GM18519 (cell line): ENCODE results near the gene ZC3H10.
"Not testable (repeated sequence)": the region's sequence is repeated elsewhere in the genome, so short reads cannot be mapped to it uniquely, and the experiment has no call there.

Source experiments
- ATAC-seq: cut with Tn5 transposase; IDR thresholded peaks from one replicate; pipeline ENCODE4 v1.9.1; 2021; ENCODE audit warnings: mild to moderate bottlenecking, moderate library complexity; ENCODE audit not compliant: unreplicated experiment, low FRiP score

Gene ZC3H10

DNA sequence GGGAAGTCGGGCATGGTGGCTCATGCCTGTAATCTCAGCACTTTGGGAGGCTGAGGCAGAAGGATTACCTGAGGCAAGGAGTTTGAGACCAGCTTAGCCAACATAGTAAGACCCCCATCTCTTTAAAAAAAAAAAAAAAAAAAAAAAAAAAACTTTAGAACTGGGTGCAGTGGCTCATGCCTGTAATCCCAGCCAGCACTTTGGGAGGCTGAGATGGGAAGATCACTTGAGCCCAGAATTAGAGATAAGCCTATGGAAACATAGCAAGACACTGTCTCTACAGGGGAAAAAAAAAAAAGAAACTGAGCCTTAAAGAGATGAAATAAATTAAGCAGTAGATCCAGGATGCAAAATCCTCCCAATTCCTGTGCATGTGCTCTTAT, 15.4 kb upstream of the ZC3H10 start:
- no peak for ATAC-seq

DNA sequence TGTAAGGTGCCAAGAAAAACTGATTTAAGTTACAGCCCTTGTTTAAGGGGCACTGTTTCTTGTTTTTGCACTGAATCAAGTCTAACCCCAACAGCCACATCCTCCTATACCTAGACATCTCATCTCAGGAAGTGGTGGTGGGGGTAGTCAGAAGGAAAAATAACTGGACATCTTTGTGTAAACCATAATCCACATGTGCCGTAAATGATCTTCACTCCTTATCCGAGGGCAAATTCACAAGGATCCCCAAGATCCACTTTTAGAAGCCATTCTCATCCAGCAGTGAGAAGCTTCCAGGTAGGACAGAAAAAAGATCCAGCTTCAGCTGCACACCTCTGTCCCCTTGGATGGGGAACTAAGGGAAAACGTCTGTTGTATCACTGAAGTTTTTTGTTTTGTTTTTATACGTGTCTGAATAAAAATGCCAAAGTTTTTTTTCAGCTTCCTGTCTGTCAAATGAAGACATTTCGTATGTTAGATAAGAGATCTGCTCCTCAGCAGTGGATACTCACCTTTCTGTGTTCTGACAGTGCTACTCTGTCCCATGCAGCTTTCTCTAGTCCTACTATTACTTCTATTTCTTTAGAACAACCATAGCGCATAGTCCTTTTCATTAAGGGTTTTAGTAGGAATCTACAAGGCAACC, 14.9 kb upstream of the ZC3H10 start:
- ATAC-seq = no peak

DNA sequence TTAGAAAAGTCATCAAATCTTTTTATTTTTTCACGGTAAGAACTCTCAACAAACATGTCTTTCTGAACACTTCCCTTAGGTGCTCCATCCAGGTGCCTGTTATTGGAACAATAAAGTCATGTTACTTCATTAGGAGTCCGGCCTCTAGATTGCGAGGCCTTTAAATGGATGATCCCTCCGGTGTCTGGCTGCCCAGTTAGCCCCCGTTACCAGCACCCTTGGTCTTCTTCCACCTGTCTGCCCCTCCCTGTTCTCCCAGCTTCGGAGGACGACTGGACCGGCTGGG, 14.3 kb upstream of the ZC3H10 start:
- no peak for ATAC-seq

DNA sequence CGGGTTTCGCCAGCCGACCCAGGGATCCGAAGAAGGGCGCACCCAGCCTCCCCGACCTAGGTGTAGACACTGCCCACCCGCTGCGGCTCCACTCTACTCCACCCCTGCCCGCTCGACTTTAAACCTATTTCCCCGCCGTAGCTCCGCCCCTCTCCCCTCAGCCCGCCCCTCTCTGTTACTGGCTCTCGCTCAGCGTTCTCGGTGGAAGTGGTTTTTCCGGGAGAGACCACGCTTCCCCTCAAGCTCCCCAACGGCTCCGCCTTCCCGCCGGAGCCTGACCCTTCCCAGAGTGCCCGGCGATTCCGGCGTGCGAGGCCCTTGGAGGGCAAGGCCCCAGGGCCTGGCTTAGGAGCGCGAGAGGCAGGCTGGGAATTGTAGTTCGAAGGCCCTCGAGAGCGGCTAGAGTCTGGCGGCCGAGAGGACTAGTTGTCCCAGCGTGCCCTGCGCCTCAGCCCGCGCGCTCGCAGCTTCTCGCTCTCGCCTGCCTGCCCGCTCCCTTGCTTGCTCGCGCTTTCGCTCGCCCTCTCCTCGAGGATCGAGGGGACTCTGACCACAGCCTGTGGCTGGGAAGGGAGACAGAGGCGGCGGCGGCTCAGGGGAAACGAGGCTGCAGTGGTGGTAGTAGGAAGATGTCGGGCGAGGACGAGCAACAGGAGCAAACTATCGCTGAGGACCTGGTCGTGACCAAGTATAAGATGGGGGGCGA, 13.8 kb upstream of the ZC3H10 start, which contains the start of gene PA2G4:
PA2G4 (plus strand) TSS at position 451 of the 706 bp plus-strand sequence; CDS start at position 630, 179 bp downstream.
- peak; percentile 88 for ATAC-seq

DNA sequence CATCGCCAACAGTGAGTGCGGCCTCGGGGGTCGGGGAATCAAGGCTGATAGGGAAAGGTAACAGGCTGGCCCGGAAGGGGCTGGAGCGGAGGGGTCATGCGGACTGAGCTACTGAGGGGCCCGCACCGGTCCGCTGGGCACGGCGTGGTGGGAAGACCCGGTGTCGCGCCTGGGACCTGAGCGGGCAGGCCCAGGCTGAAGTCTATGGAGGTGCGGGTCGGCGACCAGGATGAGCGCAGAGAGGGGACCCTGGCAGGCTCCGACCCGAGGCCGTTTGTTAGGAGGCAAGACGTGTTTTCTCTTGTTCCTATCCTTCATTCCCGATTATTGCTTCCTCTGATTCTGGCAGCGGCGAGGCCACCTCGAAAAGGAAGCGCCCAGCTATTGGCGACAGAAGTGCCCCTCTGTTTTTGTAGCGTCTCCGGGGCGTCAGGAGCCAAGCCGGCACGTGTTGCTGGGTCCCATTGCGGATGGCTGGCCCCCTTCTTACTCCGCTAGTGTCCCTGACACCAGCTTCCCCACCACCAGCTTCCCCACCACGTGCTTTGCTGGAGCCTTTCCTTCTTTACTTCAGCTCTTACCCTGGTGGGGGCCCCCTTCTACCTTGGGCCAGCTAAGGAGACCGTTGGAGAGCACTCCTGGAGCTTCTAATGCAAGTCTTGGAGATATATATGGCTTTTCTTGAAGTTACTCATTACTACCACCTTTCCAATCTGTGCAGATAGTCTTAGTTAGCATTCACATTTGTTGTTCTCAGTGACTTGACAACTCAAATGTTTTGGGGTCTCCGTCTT, 13.1 kb upstream of the ZC3H10 start:
- no peak for ATAC-seq

DNA sequence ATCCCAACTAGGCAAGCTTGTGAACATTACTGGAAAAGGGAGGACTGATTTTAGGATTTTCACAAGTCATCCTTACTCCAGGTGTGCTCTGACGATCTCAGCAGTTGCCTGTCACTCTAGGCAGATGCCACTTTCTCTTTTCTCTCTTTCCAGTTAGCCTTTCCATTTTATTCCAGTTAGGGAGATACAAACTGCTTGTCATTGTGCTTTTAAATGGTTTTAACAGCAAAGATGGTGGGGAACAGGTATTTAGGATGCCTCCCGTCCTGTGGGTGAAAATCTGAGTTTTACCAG, 12.5 kb upstream of the ZC3H10 start:
- no peak for ATAC-seq

DNA sequence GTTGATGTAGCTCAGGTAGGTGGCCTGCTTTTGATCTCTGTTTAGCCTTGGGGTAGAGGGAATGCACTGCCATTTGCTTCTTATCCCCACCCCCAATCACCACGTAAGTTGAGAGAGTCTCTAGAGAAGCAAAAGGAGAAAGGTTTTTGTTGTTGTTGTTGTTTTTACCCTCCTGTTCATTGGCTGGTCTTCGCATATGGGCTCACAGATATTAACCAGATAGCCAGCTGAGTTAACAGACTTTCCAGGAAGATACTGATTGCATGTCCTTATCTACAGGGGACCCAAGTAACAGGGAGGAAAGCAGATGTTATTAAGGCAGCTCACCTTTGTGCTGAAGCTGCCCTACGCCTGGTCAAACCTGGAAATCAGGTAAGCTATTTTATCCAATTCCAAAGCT, 10.8 kb upstream of the ZC3H10 start:
- no peak for ATAC-seq

DNA sequence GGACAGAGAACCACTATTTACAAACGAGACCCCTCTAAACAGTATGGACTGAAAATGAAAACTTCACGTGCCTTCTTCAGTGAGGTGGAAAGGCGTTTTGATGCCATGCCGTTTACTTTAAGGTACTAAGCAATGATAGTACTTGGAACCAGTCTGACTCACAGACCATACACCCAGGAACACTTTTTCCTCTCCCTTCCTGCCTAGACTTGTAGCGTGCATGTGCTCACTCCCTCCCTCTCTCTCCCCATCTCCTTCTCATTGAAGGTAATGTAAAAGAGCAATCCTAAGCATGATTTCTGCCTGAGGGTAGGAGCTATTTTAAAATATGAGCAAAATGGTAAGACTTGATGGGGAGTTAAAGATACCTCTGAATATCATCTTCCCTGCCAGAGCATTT, 7.5 kb upstream of the ZC3H10 start:
- no peak for ATAC-seq

DNA sequence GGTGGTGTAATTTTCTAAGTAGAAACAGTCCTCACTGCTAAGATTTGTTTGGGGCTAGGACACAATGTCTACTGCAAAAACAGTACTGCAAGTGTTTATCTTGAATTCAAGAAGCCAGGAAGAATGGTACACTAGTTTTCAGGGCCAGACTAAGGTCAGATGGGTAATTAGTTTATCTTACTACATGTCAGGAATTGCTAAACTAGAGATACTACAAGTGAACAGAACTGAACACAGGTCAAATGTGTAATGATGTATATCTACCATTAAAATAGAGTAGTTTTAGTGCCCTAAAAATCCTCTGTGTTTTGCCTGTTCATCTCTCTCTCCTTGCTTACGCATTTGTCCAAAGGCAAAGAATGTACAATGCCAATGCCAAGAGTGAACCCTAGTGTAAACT, 4.0 kb upstream of the ZC3H10 start:
- ATAC-seq = no peak

DNA sequence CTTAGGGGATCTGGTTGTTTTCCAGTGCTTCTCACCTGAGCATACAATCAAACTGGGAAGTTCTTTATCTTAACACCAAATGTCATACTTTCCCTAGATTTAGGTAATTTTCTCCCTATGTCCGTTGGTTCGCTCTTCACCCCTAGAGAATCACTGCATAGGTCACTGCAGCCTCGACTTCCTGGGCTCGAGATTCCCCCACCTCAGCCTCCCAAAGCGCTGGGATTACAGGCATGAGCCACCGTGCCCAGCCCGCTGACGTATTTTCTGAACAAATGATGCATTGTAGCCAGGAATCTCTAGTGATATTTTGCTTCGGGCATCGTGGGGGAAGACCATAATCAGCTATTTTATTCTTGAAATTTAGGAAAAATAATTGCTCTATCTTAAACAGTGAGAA, 2.7 kb upstream of the ZC3H10 start:
- ATAC-seq = no peak

DNA sequence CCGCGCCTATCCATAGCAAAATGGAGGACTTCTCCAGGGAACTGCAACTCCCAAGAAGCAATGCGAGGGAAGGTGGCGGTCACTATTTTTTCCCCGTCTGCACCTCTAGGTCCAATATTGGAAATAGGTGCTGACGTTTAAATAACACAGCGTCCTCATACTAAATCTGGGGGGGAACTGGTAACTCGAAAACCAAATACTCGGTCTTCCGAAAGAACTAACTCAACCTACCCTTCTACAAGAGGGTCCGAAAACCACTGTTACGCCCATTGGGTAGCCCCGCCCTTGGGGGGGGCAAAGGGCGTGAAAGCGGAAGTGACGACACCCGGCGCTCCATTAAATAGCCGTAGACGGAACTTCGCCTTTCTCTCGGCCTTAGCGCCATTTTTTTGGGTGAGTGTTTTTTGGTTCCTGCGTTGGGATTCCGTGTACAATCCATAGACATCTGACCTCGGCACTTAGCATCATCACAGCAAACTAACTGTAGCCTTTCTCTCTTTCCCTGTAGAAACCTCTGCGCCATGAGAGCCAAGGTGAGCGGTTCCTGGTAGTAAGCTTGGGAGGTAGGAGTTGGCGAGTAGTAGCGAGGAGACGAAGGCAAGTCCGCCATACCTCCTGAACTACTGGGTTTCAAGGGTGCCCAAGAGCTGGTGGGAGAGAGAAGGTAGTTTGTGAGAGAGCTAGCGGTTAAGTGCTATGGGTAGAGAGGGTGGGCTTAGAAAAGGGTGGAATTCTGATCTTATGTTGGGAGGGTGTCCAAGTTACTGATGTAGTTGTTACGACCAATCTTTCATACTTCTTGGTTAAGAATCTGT, 1.6 kb upstream of the ZC3H10 start, which contains the start of gene RPL41:
RPL41 (plus strand) TSS at position 367 of the 815 bp plus-strand sequence.
- no peak for ATAC-seq

DNA sequence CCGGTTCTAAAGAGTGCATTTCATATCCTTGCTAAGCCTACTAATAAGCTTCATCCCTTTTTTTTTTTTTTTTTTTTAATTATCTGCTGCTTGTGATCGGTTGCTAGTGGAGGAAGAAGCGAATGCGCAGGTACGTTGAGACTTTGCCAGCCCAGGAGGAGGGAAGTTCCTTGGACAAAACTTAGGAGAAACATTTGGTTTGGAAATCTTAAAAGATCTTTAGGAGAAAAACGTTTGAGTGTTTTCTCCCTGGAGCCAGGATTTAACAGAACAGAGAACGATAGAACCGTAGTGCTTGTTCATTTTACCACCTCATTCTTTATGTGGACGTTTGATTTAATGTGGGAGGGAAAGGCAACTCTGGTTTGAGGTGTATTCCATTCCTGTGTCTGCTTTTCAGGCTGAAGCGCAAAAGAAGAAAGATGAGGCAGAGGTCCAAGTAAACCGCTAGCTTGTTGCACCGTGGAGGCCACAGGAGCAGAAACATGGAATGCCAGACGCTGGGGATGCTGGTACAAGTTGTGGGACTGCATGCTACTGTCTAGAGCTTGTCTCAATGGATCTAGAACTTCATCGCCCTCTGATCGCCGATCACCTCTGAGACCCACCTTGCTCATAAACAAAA, 872 bp upstream of the ZC3H10 start:
- not testable (repeated sequence) for ATAC-seq

DNA sequence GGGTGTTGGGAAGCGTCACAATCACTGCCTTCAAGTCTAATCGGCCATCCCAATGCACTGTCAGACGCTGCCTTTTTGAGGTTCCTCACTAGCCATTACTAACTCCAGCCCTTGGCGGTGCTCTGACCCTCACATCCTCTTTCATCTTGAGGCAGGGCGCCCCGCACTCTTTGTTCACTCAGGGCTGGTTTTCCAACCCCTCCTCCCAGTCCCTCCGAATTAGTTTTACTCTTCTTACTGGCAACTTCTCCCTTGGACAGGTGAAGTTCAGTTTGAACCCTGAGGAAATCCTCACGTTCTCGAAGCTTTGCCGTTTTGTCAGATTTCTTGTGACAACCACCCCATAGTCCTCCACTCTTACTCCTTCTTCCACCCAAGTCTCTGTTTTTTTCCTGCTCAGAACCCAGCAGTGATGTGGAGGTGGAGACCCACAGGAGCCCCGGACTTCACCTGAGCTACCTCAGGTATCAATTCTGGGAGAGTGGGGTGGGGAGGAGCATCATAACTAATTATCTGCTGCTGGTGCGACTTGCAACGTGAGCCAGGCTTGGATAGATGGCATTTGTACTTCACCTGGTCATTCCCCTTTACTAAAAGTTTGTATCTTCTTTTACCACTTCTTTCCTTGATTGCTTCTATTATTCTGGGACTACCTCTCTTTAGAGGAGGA, 757 bp downstream of the ZC3H10 start:
- ATAC-seq = no peak

DNA sequence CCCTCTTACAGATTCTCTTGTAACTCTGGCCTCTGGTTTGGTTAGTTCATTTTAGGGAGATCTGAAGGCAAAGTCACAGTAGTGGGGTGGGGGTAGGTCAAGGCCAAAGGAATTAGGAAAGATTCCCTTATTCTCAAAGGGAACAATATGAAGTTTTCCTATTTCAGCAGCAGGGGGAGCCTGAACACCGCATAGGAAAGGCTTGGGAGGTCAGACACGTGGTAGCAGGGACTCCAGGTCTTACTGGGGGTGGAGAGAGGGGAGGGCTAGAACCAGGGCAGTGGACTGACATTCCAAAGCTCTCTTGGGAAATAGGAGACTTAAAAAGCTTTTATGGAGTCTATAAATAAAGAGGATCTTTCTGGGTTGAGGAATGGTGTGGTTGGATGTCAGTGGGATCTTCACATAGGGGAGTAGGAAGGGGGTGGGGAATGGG, 1.3 kb downstream of the ZC3H10 start:
- no peak for ATAC-seq

DNA sequence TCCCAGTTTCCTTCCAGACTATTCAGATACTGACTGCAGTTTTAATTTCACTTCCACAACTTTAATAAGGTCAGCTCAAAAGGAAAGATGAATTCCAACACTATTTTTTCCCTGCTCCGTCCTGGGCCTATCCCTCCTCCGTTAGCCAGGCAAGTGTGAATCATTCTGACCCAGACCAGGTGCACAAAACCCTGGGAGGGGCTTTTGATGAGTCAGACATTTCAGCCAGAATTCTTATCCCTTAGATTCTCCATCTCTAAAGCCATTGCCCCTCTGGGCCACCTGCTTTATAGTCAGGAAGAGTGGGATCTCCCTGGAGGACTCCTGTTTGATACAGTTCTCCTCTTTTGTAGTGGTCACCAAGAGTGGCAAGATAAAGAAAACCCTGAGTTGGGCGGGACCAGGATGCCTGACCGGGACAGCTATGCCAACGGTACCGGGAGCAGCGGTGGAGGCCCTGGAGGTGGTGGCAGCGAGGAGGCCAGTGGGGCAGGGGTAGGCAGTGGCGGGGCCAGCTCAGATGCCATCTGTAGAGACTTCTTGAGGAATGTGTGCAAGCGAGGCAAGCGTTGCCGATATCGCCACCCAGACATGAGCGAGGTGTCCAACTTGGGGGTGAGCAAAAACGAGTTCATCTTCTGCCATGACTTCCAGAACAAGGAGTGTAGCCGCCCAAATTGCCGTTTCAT, 2.2 kb downstream of the ZC3H10 start:
- ATAC-seq = no peak

DNA sequence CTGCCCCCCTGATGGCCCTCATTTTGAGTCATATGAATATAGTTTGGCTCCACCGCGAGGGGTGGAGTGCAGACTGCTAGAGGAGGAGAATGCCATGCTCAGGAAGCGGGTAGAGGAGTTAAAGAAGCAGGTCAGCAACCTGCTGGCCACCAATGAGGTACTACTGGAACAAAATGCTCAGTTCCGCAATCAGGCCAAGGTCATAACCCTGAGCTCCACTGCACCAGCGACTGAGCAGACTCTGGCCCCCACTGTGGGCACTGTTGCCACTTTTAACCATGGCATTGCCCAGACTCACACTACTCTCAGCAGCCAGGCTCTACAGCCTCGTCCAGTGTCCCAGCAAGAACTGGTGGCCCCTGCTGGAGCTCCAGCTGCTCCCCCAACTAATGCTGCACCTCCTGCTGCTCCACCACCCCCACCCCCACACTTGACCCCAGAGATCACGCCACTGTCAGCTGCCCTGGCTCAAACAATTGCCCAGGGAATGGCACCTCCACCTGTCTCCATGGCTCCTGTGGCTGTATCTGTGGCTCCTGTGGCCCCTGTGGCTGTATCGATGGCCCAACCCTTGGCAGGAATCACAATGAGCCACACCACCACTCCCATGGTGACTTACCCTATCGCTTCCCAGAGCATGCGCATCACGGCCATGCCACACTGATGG, 3.3 kb downstream of the ZC3H10 start:
- ATAC-seq = no peak

DNA sequence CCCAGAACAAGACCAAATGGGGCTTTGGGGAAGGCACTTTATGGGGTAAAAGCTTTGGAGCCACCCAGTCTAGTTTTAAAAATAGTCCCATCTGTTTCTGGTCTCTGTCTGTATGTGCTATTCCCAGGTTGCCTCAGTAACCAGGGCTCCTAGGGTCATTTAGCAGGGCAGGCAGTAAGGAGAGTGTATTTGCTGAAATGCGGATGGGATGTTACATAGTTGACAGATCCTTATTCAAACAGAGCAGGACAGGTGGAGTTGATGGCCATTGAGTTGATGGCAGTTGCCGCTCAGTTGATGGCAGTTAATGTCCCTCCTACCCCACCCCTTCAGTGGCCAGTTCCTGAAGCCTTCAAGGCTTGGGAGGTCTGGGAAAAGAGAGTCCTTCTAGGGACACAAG, 4.6 kb downstream of the ZC3H10 start:
- no peak for ATAC-seq

DNA sequence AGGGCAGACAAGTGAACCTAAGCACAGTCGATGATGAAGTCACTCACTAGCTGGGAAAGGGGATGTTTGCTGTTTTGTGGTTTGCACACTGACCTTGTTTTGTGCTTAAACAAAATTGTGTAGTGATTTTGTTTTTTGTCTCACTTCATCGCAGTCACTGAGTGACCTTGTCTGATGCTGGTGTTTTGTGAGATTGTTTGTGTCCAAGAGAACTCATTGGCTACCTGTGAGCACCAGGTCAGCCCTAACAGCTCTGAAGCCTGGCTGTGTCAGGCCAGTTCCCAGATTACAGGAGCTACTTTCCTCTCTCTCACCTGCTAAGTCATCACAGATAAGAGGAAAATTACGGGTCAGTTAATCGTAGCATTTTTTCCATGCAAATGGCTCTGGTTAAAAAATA, 6.1 kb downstream of the ZC3H10 start:
- no peak for ATAC-seq

DNA sequence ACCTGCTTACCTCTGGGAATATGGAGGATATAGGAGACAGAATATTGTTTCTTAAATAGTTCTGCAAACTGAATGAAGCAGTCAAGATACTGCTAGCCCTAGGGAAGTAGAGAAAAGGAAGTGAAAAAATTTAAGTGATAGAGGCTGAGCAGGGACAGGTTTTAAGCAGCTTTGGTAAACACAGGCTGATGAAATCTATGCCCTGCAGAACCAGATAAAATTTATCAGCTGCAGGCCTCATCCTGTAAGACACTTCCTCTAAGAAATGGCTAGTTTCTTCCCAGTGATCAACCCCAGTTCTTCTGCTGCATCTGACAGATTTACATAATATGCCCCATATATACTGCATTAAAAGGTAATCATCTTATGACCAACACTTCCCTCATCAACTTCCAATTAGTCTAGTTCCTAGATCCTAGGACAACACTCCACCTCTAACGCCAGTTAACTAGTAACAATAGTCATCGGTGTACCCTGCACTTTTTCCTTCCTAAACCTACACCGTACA, 8.7 kb downstream of the ZC3H10 start:
- ATAC-seq = no peak
